HFF-Myc (cell line): ENCODE data around the gene MYOF.

Experiments
- DNase-seq: peaks from one replicate; pipeline ENCODE4 v3.0.0-alpha.2; 2011; ENCODE audit warnings: low read depth; ENCODE audit errors: extremely low read depth
- H3K4me3 ChIP-seq: replicated peaks from 2 replicates; pipeline ENCODE4 v1.5.1; 2011; ENCODE audit warnings: low read depth, mild to moderate bottlenecking, control low read depth, low read length
- TF ChIP-seq, protein P1 (sequence below): IDR thresholded peaks from 2 replicates; pipeline ENCODE4 v1.5.1; 2012; ENCODE audit warnings: mild to moderate bottlenecking, low read depth, low read length, control low read depth; ENCODE audit errors: missing control alignments

The MYOF gene

DNA sequence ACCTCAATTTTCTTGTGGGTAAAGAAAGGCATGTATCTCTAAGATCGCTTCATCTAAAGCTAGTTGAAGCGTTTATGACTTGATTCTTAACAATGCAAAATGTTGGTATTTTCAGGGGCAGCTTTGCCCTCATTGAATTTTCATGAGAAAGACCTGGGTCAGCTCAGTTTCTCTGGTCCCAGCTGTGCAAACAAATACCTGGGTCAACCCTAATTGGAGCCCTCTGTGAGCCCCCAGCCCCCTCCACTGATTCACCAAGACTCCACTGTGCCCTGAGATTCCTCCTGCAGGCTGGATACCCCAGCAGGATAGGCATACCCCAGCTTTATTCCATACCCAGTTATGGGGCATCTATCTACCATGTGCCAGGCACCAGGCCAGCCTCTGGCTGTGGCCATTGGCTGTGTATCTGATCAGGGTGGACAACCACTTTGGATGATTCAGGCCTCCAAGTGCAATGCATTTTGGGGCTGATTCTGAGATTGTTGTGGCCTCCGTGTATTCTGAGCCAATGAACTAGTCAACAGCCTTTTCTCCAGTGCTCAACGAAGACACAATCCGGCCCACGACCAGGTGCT lies 201.9 kb downstream of the MYOF start:
- no peak overlapping the region for H3K4me3 ChIP-seq
- DNase-seq = no peak
- TF ChIP-seq, protein P1, sequence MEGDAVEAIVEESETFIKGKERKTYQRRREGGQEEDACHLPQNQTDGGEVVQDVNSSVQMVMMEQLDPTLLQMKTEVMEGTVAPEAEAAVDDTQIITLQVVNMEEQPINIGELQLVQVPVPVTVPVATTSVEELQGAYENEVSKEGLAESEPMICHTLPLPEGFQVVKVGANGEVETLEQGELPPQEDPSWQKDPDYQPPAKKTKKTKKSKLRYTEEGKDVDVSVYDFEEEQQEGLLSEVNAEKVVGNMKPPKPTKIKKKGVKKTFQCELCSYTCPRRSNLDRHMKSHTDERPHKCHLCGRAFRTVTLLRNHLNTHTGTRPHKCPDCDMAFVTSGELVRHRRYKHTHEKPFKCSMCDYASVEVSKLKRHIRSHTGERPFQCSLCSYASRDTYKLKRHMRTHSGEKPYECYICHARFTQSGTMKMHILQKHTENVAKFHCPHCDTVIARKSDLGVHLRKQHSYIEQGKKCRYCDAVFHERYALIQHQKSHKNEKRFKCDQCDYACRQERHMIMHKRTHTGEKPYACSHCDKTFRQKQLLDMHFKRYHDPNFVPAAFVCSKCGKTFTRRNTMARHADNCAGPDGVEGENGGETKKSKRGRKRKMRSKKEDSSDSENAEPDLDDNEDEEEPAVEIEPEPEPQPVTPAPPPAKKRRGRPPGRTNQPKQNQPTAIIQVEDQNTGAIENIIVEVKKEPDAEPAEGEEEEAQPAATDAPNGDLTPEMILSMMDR = no peak

DNA sequence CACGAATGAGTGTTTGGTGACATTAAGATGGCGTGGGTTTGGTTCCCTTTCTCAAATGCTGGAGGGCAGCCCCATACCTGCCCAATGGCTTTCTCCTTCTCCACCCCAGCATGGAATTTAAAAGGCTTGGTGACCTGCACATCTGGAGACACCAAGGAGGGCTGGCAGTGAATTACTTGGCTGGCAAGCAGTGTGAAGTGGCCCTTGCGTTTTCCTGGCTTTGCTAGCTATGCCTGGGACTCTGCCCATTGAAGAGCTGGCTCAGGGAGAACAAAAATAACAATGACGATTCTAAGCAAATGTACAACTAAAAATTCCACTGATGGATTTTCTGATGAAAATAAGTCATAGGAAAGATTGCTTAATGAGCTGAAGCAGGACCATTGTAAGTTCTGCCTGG lies 204.8 kb downstream of the MYOF start:
- TF ChIP-seq, protein P1 = no peak
- no peak overlapping the region for H3K4me3 ChIP-seq
- no peak for DNase-seq

DNA sequence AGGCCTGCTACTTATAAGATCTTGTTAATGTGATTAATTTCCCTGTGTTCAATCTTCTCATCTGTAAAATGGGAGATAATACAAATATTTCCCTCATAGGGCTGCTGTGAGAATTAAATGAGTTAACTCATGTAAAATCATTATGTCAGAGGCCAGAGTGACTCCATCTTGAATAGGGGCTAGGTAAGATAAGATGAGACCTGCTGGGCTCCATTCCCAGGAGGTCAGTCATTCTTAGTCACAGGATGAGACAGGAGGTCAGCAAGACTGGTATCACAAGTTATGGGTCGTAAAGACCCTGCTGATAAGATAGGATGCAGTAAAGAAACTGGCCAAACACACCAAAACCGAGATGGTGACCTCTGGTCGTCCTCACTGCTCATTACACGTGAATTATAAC lies 207.7 kb downstream of the MYOF start:
- TF ChIP-seq, protein P1 = no peak
- DNase-seq = no peak
- H3K4me3 ChIP-seq = no peak overlapping the region

DNA sequence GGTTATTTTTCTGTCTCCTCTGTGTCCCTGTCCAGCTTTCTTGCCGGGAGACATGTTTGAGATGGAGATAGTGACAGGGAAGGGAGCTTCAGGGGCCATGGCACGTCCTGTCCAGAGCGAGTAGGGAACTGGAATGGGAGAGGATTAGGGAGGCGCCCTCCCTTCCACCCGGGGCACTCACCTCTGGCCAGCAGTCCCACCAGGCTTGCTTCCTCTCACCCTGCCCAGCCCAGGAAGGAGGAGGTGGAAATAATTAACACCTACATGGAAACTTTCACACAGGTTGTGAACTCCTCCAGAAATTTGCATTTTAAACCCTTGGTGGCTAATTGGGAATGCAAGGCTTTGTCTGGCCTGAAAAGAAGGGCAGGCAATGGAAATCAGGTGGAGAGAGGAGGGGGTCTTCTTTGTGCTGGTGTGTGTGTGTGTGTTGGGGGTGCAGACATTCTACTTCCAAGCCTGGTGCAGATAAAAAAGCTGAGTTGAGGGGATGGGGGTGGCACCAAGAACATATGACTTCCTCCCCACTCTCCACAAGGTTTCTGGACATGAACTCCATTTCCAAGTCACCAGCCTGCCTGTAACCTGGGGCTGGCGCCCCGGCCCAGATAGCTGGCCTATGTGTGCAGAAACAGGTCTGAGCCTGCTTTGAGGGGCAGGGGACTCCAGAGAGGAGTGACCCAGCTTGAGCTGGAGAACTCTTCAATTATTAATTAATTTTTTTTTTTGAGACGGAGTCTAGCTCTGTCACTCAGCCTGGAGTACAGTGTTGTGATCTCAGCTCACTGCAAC lies 209.1 kb downstream of the MYOF start:
- no peak overlapping the region for H3K4me3 ChIP-seq
- no peak for DNase-seq
- TF ChIP-seq, protein P1 = no peak

DNA sequence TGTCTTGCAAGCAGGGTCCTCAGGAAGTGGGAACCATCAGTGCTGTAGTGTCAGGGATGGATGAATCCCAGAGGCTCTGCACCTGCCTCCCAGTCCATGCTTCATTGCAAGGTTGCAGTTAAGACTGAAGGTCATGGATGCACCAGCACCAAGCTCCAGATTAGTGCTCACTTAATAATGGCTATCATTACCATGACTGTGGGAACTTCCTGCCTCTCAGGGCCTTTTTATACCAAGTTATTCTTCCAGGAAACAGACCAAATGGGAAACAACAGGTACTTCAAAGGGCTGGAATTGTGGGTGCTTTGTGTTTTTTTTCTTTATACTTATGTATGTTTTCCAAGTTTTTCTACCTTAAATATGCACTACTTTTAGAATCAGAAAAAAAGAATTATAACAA lies 210.8 kb downstream of the MYOF start:
- no peak overlapping the region for H3K4me3 ChIP-seq
- TF ChIP-seq, protein P1 = no peak
- DNase-seq = no peak

DNA sequence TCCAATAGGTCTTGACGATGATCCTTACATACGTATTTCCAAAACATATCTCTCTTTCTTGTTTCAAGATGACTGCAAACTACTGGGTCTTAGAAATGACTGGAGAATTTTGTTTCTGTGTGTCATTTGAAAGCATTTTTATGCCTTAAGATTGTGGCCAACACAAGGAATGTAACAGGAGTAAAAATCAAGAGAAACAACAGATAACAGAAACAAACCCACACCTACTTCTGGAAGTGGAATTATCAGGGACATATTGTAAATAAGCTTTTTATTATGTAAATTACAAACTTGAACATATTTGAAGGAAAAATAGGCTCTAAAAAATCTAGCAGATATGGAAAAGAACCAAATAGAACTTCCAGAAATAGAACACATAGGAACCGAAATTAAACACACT lies 212.9 kb downstream of the MYOF start:
- no peak overlapping the region for H3K4me3 ChIP-seq
- no peak for DNase-seq
- TF ChIP-seq, protein P1 = no peak
